T47D (cell line): ENCODE data around the gene TNRC6C.

Experiments used
- DNase-seq, 2 experiments: peaks; one replicate each; pipeline versions ENCODE4 v3.0.0 to v3.0.0-alpha.2; 2011 to 2012; ENCODE audit warnings: low read depth in 1 of 2, low spot score in 1 of 2
- JUND ChIP-seq: IDR thresholded peaks from 2 replicates; pipeline ENCODE4 v1.6.1; 2012; ENCODE audit warnings: low read depth
- in situ Hi-C: cut with HindIII; loops from 2 replicates; pipeline ENCODE4 v1.10.0; 2016; ENCODE audit warnings: low sequenced_read_pairs, low pct_unique_long_range_greater_than_20kb

TNRC6C gene

DNA sequence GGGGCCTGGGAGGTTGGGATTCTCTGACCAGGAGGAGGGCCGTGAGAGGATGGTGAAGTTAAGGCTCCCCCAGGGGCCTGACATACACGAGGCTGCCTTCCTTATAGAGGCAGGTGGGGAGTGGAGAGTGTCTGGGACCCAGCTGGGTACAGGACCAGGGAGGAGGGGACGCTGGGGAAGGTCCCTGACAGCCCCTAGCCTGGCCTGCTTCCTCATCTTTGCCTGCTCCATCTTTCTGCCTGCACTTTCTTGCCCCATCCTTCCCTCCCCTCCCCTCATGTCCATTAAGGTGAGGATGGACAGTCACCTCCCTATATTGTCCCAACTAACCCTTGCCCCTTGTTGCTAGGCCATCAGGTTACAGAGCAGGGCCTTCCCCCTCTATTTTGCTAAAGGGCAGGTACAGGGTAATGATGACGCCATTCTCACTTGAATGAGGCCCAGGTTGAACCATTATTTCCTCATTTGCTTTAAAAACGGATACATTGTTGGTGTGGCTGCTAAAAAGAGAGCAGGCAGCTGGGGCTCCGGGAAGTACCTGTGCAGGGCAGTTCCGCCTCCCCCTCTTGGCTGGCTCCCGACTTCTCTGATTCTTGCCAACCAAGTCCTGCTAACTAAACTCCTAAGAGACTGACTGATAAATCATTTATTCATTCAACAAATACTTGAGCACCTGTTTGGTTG is 189.0 kb downstream of the TNRC6C start:
- in situ Hi-C loops = no loop called here
- no peak for DNase-seq
- no peak for TF ChIP-seq JUND

DNA sequence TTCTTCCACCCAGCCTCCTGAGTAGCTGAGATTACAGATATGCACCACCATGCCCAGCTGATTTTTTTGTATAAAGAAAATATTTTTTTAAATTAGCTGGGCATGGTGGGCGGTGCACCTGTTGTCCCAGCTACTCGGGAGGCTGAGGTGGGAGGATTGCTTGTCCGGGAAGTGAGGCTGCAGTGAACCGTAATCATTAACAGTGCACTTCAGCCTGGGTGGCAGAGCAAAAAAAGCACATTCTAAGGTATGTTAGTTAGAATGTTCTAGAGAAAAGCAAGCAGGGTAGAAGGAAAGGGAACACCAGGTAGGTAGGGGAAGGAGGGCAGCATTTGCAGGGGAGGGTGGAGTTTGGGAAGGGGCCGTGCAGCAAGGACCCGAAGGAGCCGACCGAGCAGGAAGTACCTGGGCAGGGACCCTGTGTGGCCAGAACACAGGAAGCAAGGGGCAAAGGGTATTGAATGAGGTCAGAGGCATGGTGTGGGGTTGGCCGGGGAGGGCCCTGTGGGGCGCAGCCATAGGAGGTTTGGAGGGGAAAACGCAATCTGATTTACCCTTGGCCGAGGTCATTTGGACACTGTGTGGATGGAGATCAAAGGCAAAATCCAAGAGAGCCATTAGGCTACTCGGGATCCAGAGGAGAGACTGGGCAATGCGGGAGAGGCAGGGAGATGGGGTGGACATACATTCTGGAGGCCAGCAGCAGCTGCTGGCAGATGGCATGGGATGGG is 189.9 kb downstream of the TNRC6C start:
- no peak for TF ChIP-seq JUND
- DNase-seq = no peak
- in situ Hi-C loops = no loop called here

DNA sequence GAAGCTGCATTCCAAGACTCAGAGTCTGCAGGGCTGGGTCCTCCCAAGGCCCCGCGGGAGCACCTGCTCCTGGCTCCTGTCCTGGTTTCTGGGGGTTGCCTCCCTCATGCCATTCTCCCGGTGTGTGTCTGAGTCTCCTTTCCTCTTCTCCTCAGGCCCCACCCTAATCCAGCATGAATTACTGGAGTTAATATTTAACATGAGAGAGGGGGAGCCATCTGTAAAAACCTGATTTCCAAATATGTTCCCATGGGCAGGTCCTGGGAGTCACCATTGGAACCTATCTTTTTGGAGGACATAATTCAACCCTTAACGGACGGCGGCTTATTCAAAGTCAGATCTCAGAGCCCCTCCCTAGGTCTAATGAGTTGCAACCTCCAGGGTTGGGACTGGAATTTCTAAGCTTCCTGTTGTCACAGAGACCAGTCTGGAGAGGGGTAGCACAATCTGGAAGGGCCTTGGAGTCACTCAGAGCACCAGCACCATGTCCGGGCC is 193.1 kb downstream of the TNRC6C start:
- in situ Hi-C loops = no loop called here
- no peak for TF ChIP-seq JUND
- no peak for DNase-seq

DNA sequence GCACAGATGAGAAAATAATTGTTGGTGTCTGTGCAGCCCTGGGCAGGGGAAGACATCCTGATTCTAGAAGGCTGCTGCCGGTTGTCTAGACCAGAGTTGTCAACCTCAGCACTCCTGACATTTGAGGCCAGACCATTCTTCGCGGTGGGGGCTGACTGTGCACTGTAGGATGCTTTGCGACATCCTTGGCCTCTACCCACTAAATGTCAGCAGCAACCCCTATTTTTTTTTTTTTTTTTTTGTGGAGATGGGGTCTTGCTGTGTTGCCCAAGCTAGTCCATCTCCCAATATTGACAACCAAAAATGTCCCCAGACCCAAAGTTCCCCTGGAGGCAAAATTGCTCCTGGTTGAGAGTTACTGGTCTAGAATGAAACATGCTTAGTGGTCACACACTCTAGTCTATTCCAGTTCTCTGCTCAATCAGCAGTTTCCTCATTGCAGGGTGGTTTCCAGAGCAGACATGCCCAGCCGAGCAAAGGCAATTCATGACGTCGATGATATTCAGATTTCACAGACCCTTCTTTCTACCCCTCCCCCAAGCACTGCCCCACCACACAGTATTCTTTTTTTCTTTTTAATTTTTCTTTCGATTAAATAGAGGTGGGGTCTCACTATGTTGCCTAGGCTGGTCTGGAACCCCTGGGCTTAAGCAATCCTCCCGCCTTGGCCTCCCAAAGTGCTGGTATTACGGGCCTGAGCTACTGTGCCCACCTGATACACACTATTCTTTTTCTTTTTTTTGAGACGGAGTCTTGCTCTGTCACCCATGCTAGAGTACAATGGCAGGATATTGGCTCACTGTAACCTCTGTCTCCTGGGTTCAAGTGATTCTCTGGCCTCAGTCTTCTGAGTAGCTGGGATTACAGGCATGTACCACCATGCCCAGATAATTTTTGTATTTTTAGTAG is 196.7 kb downstream of the TNRC6C start:
- in situ Hi-C loops = no loop called here
- no peak for DNase-seq

More for the DNA sequence above, 196.7 kb downstream of the TNRC6C start:
- TF ChIP-seq JUND = no peak
